HEK293 (cell line): ENCODE results near the gene SEC63.
"Not testable (repeated sequence)": the region's sequence is repeated elsewhere in the genome, so short reads cannot be mapped to it uniquely, and the experiment has no call there.

ENCODE experiments used
- PRDM1 ChIP-seq: fragments of 450-650 bp; formaldehyde crosslinking; IDR thresholded peaks from 2 replicates; pipeline ENCODE4; 2016; ENCODE audit warnings: missing biosample characterization, missing genetic modification characterization
- TCF7L2 ChIP-seq: IDR thresholded peaks from 2 replicates; pipeline ENCODE4 v1.6.1; 2011; ENCODE audit warnings: low read depth, mild to moderate bottlenecking, inconsistent platforms, low read length, moderate library complexity, borderline replicate concordance
- ZNF354C ChIP-seq: fragments of 450-650 bp; formaldehyde crosslinking; IDR thresholded peaks from 2 replicates; pipeline ENCODE4 v1.5.1; 2016; ENCODE audit warnings: missing biosample characterization, missing genetic modification characterization, low read depth, borderline replicate concordance
- ZNF394 ChIP-seq: fragments of 450-650 bp; formaldehyde crosslinking; IDR thresholded peaks from 2 replicates; pipeline ENCODE4 v1.5.1; 2016; ENCODE audit warnings: missing biosample characterization, missing genetic modification characterization, mild to moderate bottlenecking, moderate library complexity, borderline replicate concordance
- ZNF423 ChIP-seq: fragments of 450-650 bp; formaldehyde crosslinking; IDR thresholded peaks from 2 replicates; pipeline ENCODE4 v1.5.1; 2016; ENCODE audit warnings: missing biosample characterization, missing genetic modification characterization
- ZNF692 ChIP-seq: fragments of 450-650 bp; formaldehyde crosslinking; IDR thresholded peaks from 2 replicates; pipeline ENCODE4 v1.5.1; 2016; ENCODE audit warnings: missing biosample characterization, missing genetic modification characterization
- TF ChIP-seq, protein P1 (sequence below): fragments of 450-650 bp; formaldehyde crosslinking; IDR thresholded peaks from 2 replicates; pipeline ENCODE4 v1.5.1; 2017; ENCODE audit warnings: missing biosample characterization, missing genetic modification characterization
- TF ChIP-seq, protein P2 (sequence below): fragments of 450-650 bp; formaldehyde crosslinking; IDR thresholded peaks from 2 replicates; pipeline ENCODE4 v1.5.1; 2016; ENCODE audit warnings: missing biosample characterization, missing genetic modification characterization

- TF ChIP-seq ZNF692; TCF7L2; ZNF354C (tag by site-specific recombination); PRDM1 (tag by site-specific recombination); ZNF423 (tag by site-specific recombination); ZNF394: not testable (repeated sequence)
- TF ChIP-seq, protein P1, sequence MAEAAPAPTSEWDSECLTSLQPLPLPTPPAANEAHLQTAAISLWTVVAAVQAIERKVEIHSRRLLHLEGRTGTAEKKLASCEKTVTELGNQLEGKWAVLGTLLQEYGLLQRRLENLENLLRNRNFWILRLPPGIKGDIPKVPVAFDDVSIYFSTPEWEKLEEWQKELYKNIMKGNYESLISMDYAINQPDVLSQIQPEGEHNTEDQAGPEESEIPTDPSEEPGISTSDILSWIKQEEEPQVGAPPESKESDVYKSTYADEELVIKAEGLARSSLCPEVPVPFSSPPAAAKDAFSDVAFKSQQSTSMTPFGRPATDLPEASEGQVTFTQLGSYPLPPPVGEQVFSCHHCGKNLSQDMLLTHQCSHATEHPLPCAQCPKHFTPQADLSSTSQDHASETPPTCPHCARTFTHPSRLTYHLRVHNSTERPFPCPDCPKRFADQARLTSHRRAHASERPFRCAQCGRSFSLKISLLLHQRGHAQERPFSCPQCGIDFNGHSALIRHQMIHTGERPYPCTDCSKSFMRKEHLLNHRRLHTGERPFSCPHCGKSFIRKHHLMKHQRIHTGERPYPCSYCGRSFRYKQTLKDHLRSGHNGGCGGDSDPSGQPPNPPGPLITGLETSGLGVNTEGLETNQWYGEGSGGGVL = not testable (repeated sequence)
- TF ChIP-seq, protein P2, sequence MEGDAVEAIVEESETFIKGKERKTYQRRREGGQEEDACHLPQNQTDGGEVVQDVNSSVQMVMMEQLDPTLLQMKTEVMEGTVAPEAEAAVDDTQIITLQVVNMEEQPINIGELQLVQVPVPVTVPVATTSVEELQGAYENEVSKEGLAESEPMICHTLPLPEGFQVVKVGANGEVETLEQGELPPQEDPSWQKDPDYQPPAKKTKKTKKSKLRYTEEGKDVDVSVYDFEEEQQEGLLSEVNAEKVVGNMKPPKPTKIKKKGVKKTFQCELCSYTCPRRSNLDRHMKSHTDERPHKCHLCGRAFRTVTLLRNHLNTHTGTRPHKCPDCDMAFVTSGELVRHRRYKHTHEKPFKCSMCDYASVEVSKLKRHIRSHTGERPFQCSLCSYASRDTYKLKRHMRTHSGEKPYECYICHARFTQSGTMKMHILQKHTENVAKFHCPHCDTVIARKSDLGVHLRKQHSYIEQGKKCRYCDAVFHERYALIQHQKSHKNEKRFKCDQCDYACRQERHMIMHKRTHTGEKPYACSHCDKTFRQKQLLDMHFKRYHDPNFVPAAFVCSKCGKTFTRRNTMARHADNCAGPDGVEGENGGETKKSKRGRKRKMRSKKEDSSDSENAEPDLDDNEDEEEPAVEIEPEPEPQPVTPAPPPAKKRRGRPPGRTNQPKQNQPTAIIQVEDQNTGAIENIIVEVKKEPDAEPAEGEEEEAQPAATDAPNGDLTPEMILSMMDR (tag by site-specific recombination) = not testable (repeated sequence)
Observed at GRCh38 chr6:107885950-107886349, 72.1 kb downstream of the SEC63 start.
